ENCODE results near the gene ZNF280D.

- no peak for TF ChIP-seq CTCF (conservative IDR thresholded peaks at IDR 0.05 in 1 of 2, IDR thresholded peaks at IDR 0.05 in 1 of 2; ENCODE audit: low read depth in 1 of 2, low read length in 2 of 2)
- TF ChIP-seq EZH2 (IDR thresholded peaks at IDR 0.05; ENCODE audit: low read length, missing control alignments) = no peak
Observed at GRCh38 chr15:56744701-56745683, 11.7 kb upstream of the ZNF280D start.
